HFFc6 (cell line): ENCODE measurements around the gene HSBP1L1. TPM values are rescaled to one million over a fixed set of nuclear protein-coding genes. Genes with fewer than 3 reads are reported as not detected.

Source experiments
- DNase-seq: peaks from one replicate; pipeline ENCODE4 v3.0.0-alpha.2; 2018
- H3K27ac Mint-ChIP-seq: 2 replicates; pipeline ENCODE4 v1.8.0; 2020; ENCODE audit warnings: mild to moderate bottlenecking, mixed read lengths
- H3K27me3 Mint-ChIP-seq: 2 replicates; pipeline ENCODE4 v1.8.0; 2021; ENCODE audit warnings: mild to moderate bottlenecking, moderate library complexity, mixed read lengths; ENCODE audit not compliant: insufficient read depth
- H3K36me3 Mint-ChIP-seq: 2 replicates; pipeline ENCODE4 v1.8.0; 2021; ENCODE audit warnings: low read depth, mixed read lengths
- H3K4me1 Mint-ChIP-seq: 2 replicates; pipeline ENCODE4 v1.8.0; 2020; ENCODE audit warnings: low read depth, mixed read lengths
- H3K4me3 Mint-ChIP-seq: 2 replicates; pipeline ENCODE4 v1.8.0; 2020; ENCODE audit warnings: mild to moderate bottlenecking, moderate library complexity, mixed read lengths
- H3K9me3 Mint-ChIP-seq: 2 replicates; pipeline ENCODE4 v1.8.0; 2020; ENCODE audit warnings: mild to moderate bottlenecking, mixed read lengths
- total RNA-seq, 6 experiments: library from RNA; stranded (reverse); fragmentation: NEBNext Ultra II Directional; extraction: Animal tissue kit (Norgen Biotek cat#: 25700); gene quantifications; 2 replicates in 1 of 6; 3 replicates in 5 of 6; pipeline ENCODE4 v1.2.3, GENCODE V29; 2021
- TF ChIP-seq, protein P1 (sequence below): fragments of 200-600 bp; sonication (generic); IDR thresholded peaks from 2 replicates; pipeline ENCODE4 v1.5.0; 2021; ENCODE audit warnings: antibody characterized with exemption, mild to moderate bottlenecking

HSBP1L1 gene
- total RNA-seq, 6 experiments from 2014 or later = 20.7 to 25.6 (median 21.6) TPM

DNA sequence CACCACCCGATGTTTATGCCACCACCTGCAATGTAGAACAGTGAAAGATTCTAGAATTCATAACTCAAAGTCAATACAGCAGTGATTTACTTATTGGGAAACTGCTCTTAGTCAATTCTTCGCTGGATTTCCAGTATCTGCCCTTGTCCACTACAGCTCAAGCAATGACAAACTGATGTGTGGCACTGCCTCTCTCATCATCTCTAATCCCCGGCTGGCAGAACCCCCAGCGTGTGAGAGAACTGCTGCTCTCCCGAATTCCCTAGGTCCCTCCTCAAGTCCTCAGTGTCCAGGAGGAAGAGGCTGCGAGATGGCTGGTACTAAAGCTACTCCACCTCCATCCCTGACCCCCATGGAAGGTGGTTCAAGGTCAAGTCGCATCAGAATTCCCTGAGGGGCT, 22.3 kb downstream of the HSBP1L1 start:
- no peak for DNase-seq
- Mint-ChIP-seq H3K27ac (peak overlapping the region; percentile 56), H3K4me1 (peaks cover 33% of the 10 kb centered on the region), H3K27me3 (no peaks in the 10 kb centered on the region; the same call in 1 of the 2 replicates), H3K9me3 (no peaks in the 10 kb centered on the region), H3K36me3 (peaks cover 16% of the 10 kb centered on the region), H3K4me3 (peak overlapping the region; percentile 88)
- TF ChIP-seq, protein P1, sequence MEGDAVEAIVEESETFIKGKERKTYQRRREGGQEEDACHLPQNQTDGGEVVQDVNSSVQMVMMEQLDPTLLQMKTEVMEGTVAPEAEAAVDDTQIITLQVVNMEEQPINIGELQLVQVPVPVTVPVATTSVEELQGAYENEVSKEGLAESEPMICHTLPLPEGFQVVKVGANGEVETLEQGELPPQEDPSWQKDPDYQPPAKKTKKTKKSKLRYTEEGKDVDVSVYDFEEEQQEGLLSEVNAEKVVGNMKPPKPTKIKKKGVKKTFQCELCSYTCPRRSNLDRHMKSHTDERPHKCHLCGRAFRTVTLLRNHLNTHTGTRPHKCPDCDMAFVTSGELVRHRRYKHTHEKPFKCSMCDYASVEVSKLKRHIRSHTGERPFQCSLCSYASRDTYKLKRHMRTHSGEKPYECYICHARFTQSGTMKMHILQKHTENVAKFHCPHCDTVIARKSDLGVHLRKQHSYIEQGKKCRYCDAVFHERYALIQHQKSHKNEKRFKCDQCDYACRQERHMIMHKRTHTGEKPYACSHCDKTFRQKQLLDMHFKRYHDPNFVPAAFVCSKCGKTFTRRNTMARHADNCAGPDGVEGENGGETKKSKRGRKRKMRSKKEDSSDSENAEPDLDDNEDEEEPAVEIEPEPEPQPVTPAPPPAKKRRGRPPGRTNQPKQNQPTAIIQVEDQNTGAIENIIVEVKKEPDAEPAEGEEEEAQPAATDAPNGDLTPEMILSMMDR = no peak

- DNase-seq = peak; percentile 20
- H3K4me3 Mint-ChIP-seq = peak overlapping the region; percentile 88
- H3K36me3 Mint-ChIP-seq = peaks cover 9% of the 10 kb centered on the region; the same call in 1 of the 2 replicates
- no peaks in the 10 kb centered on the region for H3K27me3 Mint-ChIP-seq
- H3K9me3 Mint-ChIP-seq = no peaks in the 10 kb centered on the region
- peak overlapping the region; percentile 74 for H3K27ac Mint-ChIP-seq
- TF ChIP-seq, protein P1 = no peak
- peaks cover 24% of the 10 kb centered on the region for H3K4me1 Mint-ChIP-seq
Measured at GRCh38 chr18:79987566-79987965, 23.1 kb downstream of the HSBP1L1 start.

GRCh38 chr18:79988071-79988450, 23.6 kb downstream of the HSBP1L1 start:
- peak overlapping the region; percentile 74 for H3K27ac Mint-ChIP-seq
- TF ChIP-seq, protein P1 = peak; percentile 42
- no peaks in the 10 kb centered on the region for H3K27me3 Mint-ChIP-seq

GRCh38 chr18:79988451-79989194, 24.2 kb downstream of the HSBP1L1 start, which contains the start of gene TXNL4A:
TXNL4A (minus strand) TSS chr18:79988563; CDS start chr18:79988392, 171 bp downstream.
- no peaks in the 10 kb centered on the region for H3K9me3 Mint-ChIP-seq
- H3K4me3 Mint-ChIP-seq = peak within 1 kb of the TSS; percentile 88
- peaks cover 9% of the 10 kb centered on the region; the same call in 1 of the 2 replicates for H3K36me3 Mint-ChIP-seq
- H3K27ac Mint-ChIP-seq = peak within 1 kb of the TSS; percentile 94
- H3K4me1 Mint-ChIP-seq = peaks cover 22% of the 10 kb centered on the region
- TF ChIP-seq, protein P1 = no peak
- peak; percentile 65 for DNase-seq
- no peaks in the 10 kb centered on the region for H3K27me3 Mint-ChIP-seq

More at GRCh38 chr18:79988071-79988450, 23.6 kb downstream of the HSBP1L1 start:
- Mint-ChIP-seq H3K36me3 (peaks cover 9% of the 10 kb centered on the region; the same call in 1 of the 2 replicates), H3K4me1 (peaks cover 22% of the 10 kb centered on the region), H3K4me3 (peak overlapping the region; percentile 88), H3K9me3 (no peaks in the 10 kb centered on the region)
- DNase-seq = no peak

DNA sequence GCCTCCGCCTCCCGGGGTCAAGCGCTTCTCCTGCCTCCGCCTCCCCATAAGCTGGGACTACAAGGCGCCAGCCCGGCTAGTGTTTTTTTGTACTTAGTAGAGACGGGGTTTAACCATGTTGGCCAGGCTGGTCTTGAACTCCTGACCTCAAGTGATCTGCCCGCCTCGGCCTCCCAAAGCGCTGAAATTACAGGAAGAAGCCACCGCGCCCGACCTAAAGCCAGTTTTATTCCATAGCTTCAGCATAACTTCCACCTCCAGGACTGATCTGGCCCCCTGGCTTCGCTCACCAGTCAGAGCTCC, 24.7 kb downstream of the HSBP1L1 start:
- no peak for DNase-seq
- Mint-ChIP-seq H3K9me3 (no peaks in the 10 kb centered on the region), H3K36me3 (peaks cover 5% of the 10 kb centered on the region; the same call in 1 of the 2 replicates), H3K27me3 (no peaks in the 10 kb centered on the region), H3K4me1 (peaks cover 17% of the 10 kb centered on the region), H3K27ac (peak overlapping the region; percentile 94), H3K4me3 (peak overlapping the region; percentile 88)
- TF ChIP-seq, protein P1 = no peak
